ENCODE data around the gene LRRC46.

The LRRC46 gene

GRCh38 chr17:47870056-47870455, 38.6 kb downstream of the LRRC46 start:
- no peak overlapping the region for H3K4me3 ChIP-seq (ENCODE audit: low read depth, low read length)
- no peak for DNase-seq (ENCODE audit: low read depth)
- TF ChIP-seq CTCF (IDR thresholded peaks at IDR 0.05; ENCODE audit: low read depth, low read length, missing control alignments) = no peak

- no peak overlapping the region for H3K4me3 ChIP-seq (ENCODE audit: low read depth, low read length)
- no peak for DNase-seq (ENCODE audit: low read depth)
- TF ChIP-seq CTCF (IDR thresholded peaks at IDR 0.05; ENCODE audit: low read depth, low read length, missing control alignments) = no peak
Measured at GRCh38 chr17:47871048-47871447, 39.6 kb downstream of the LRRC46 start.

GRCh38 chr17:47872019-47872650, 40.7 kb downstream of the LRRC46 start:
- no peak for DNase-seq (ENCODE audit: low read depth)
- H3K4me3 ChIP-seq (ENCODE audit: low read depth, low read length) = no peak overlapping the region
- TF ChIP-seq CTCF (IDR thresholded peaks at IDR 0.05; ENCODE audit: low read depth, low read length, missing control alignments) = no peak

- no peak overlapping the region for H3K4me3 ChIP-seq (ENCODE audit: low read depth, low read length)
- no peak for TF ChIP-seq CTCF (IDR thresholded peaks at IDR 0.05; ENCODE audit: low read depth, low read length, missing control alignments)
- no peak for DNase-seq (ENCODE audit: low read depth)
Measured at GRCh38 chr17:47872651-47873161, 41.2 kb downstream of the LRRC46 start.

GRCh38 chr17:47873200-47874090, 42.0 kb downstream of the LRRC46 start:
- TF ChIP-seq CTCF (IDR thresholded peaks at IDR 0.05; ENCODE audit: low read depth, low read length, missing control alignments) = no peak
- H3K4me3 ChIP-seq (ENCODE audit: low read depth, low read length) = no peak overlapping the region
- no peak for DNase-seq (ENCODE audit: low read depth)

GRCh38 chr17:47875011-47875985, 43.8 kb downstream of the LRRC46 start:
- DNase-seq (ENCODE audit: low read depth) = no peak
- H3K4me3 ChIP-seq (ENCODE audit: low read depth, low read length) = no peak overlapping the region
- no peak for TF ChIP-seq CTCF (IDR thresholded peaks at IDR 0.05; ENCODE audit: low read depth, low read length, missing control alignments)

All from GM12864 (cell line).